Activated CD4-positive, alpha-beta T cell treated with anti-CD3 and anti-CD28 coated beads, Interleukin-2, amount 10 ng/mL, durations not matched to agents 24 days and 14 days (primary cell): ENCODE results near the gene IGFBP4. TPM values are rescaled to one million over a fixed set of nuclear protein-coding genes. Genes with fewer than 3 reads are reported as not detected.

Experiments used
- DNase-seq: peaks from one replicate; pipeline ENCODE4 v3.0.0; 2022
- H3K27ac Mint-ChIP-seq: one replicate; pipeline ENCODE4 v1.8.0; 2022; ENCODE audit warnings: mild to moderate bottlenecking, mixed read lengths
- H3K27me3 Mint-ChIP-seq: one replicate; pipeline ENCODE4 v1.8.0; 2022; ENCODE audit warnings: mixed read lengths
- H3K36me3 Mint-ChIP-seq: one replicate; pipeline ENCODE4 v1.8.0; 2022; ENCODE audit warnings: low read depth, mild to moderate bottlenecking, mixed read lengths
- H3K4me1 Mint-ChIP-seq: one replicate; pipeline ENCODE4 v1.8.0; 2021; ENCODE audit warnings: mixed read lengths
- H3K4me3 Mint-ChIP-seq: one replicate; pipeline ENCODE4 v1.8.0; 2022; ENCODE audit warnings: mild to moderate bottlenecking, moderate library complexity, mixed read lengths
- H3K9me3 Mint-ChIP-seq: one replicate; pipeline ENCODE4 v1.8.0; 2021; ENCODE audit warnings: mixed read lengths
- intact Hi-C: fragments of 100-400 bp; cut with micrococcal nuclease; formaldehyde crosslinking; loops from one replicate; pipeline ENCODE4 v1.15.1; 2023
- total RNA-seq: library from RNA; stranded (reverse); gene quantifications from 2 replicates; pipeline ENCODE4 v1.2.3, GENCODE V29; 2022

Gene IGFBP4
- total RNA-seq, 1 donor from 2014 or later: 113 TPM

DNA sequence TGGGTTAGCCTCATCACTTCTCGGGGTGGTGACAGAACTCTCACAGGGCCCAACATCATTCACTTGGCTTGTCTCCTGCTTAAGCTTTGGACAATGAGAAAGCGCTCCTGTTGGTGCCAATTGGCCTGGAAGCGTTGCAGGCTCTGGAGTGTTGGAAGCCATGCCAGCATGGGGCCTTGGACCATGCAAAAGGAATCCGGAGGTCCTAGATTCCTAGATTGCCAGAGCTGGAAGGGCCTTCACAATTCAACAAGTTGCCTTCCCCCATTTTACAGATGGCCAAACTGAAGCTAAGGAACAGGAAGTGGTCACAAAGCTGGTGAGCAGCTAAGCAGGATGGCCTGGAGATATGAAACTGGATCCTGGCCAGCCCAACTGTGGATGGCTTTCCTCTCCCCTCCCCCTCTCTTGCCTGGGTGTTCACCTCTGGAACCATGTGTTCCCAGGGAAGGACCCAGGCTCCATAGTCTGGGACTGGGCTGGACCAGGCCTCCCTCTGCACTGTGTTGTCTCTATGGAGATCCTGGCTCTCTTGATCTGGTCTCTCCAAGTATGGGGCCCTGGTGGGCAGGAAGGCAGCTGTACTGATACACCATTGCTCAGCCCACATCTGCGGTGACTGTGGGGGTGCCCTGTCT is 6.0 kb upstream of the IGFBP4 start:
- Mint-ChIP-seq H3K4me1 (peaks cover 29% of the 10 kb centered on the region), H3K36me3 (no peaks in the 10 kb centered on the region), H3K9me3 (no peaks in the 10 kb centered on the region), H3K27ac (peak overlapping the region; percentile 49), H3K4me3 (no peak overlapping the region), H3K27me3 (peaks cover 2% of the 10 kb centered on the region)
- intact Hi-C loops: no loop called here
- DNase-seq: no peak

DNA sequence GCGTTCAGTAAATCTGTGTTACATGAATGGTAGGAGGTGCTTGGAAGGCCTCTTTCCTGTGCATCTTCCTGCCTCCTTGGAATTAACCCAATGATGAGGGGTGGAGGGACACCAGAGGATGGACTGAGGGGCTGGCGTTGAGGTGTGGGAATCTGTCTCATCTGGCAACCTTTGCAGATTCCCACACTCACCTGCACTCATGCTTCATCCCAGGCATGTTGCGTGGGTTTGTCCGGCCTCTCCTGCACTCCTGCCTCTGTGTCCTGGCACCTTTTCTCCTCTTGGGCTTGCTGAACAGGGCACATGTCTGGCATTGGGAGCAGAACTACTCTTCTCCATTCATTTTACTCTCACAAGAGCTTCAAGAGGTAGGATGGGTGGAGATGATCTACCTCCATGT is 3.1 kb upstream of the IGFBP4 start:
- intact Hi-C loops: no loop called here
- Mint-ChIP-seq H3K27me3 (peaks cover 2% of the 10 kb centered on the region), H3K27ac (no peak overlapping the region), H3K4me3 (no peak overlapping the region), H3K36me3 (peaks cover 4% of the 10 kb centered on the region), H3K9me3 (no peaks in the 10 kb centered on the region), H3K4me1 (peaks cover 37% of the 10 kb centered on the region)
- no peak for DNase-seq

DNA sequence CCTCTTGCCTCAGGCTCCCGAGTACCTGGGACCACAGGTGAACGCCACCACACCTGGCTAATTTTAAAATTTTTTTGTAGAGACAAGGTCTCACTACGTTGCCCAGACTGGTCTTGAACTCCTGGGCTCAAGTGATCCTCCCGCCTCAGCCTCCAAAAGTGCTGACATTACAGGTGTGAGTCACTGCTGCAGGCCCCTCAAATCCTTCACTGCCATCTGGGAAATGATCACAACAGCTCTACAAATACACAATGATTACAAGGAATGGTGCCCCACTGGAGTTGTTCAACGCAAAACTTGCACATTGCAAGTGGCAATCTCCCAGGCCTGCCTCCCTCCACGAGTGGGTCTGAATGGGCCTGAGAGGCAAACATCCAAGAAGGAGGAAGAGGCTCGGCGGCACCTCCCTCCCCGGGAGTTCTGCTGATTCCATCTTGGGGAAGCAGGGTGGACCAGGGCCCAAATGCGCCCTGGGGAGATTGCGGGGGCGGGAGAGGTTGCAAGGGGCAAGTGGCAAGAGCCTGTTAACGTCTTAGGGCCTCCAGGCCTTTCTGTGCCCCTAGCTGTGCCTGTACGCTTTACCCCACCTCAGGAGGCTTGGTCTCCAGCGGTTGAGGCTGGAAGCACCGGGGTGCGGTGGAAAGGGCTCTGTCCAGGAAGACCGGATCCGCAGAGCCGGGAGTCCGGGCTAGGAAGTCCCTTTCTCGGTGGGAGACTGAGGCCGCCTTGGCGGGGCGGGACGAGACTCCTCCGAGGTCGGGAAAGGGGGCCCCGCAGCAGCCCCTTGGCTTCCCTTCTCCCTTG is 656 bp upstream of the IGFBP4 start:
- H3K27me3 Mint-ChIP-seq: peaks cover 2% of the 10 kb centered on the region
- no peak for DNase-seq
- no peaks in the 10 kb centered on the region for H3K9me3 Mint-ChIP-seq
- peak overlapping the region; percentile 81 for H3K4me3 Mint-ChIP-seq
- H3K4me1 Mint-ChIP-seq: peaks cover 50% of the 10 kb centered on the region
- peak overlapping the region; percentile 43 for H3K27ac Mint-ChIP-seq
- H3K36me3 Mint-ChIP-seq: peaks cover 15% of the 10 kb centered on the region
- intact Hi-C loops: loop anchor here (2.0 kb wide), 1 partner anchor 44 kb away; no protein-coding TSS in a partner anchor

DNA sequence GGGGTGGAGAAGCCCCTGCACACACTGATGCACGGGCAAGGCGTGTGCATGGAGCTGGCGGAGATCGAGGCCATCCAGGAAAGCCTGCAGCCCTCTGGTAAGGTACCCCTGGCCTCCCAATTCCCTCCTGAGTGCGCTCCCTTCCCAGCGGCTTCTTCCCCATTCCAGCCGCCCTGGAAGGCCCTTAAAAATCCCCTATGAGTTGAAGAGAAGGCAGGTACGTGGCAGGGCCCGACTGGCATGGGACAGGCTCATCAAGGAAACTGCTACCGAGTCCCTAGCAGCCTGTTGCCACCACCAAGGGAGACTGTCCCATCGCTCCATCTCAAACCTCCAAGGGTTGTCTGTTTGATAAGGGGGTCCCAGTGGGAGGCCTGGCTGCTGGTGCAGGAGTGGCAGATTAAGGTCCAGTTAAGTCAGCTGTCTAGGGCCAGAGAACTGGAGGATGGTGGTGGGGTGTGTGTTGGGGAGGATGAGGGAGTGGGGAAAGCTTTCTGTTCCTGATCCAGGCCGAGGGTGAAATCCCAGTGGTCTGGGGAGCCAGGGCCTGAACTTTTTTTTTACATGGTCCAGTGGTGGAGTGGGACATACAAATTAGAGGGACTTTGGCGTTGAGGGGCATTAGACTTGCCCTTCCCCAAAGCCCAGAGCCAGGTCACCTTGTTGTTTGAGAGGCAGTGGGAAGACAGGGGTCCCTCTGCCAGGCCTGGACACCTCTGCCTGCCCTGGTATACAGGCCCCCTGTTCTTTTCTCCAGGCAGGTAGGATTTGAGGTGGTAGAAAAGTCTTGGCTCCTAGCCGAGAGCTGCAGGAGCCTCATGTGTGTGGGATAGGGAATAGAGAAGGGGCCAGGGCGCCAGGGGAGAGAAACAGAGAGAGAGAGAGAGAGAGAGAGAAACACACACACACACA is 994 bp downstream of the IGFBP4 start:
- DNase-seq: peak; percentile 79
- Mint-ChIP-seq H3K27me3 (peaks cover 2% of the 10 kb centered on the region), H3K4me1 (peaks cover 57% of the 10 kb centered on the region), H3K36me3 (peaks cover 20% of the 10 kb centered on the region), H3K9me3 (no peaks in the 10 kb centered on the region), H3K4me3 (peak overlapping the region; percentile 81), H3K27ac (peak overlapping the region; percentile 89)
- intact Hi-C loops: loop anchor here (2.0 kb wide), 4 partner anchors 27 to 81 kb away; partner anchors contain the start of gene TOP2A

DNA sequence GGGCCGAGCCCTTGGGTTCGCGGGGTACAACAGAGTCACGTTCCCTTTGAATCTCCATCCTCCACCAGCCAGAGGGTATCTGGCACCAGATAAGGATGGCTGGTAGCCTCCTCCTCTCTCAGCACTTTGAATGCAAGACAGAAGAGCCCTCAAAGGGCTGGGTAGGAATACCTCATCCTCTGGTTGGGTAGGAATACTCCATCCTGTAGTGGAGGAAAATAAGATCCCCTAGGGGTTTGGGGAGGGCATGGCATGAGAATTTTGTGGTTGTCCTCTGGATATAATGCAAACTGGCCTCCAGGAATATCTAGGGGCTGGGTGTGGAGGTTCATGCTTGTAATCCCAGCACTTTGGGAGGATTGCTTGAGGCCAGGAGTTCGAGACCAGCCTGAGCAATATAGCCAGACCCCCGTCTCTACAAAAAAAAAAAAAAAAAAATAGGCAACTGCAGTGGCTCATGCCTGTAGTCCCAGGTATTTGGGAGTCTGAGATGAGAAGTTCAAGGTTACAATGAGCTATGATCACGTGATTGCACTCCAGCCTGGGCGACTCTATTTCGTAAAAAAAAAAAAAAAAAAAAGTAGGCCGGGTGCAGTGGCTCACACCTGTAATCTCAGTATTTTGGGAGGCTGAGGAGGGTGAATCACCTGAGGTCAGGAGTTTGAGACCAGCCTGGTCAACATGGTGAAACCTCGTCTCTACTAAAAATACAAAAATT is 2.7 kb downstream of the IGFBP4 start:
- H3K4me3 Mint-ChIP-seq: peak overlapping the region; percentile 81
- H3K36me3 Mint-ChIP-seq: peaks cover 24% of the 10 kb centered on the region
- DNase-seq: no peak
- H3K27ac Mint-ChIP-seq: peak overlapping the region; percentile 89
- H3K9me3 Mint-ChIP-seq: no peaks in the 10 kb centered on the region
- H3K4me1 Mint-ChIP-seq: peaks cover 54% of the 10 kb centered on the region
- H3K27me3 Mint-ChIP-seq: no peaks in the 10 kb centered on the region
- intact Hi-C loops: loop anchor here (1.0 to 2.0 kb wide), 6 partner anchors 19 to 114 kb away; partner anchors contain the start of gene TOP2A

DNA sequence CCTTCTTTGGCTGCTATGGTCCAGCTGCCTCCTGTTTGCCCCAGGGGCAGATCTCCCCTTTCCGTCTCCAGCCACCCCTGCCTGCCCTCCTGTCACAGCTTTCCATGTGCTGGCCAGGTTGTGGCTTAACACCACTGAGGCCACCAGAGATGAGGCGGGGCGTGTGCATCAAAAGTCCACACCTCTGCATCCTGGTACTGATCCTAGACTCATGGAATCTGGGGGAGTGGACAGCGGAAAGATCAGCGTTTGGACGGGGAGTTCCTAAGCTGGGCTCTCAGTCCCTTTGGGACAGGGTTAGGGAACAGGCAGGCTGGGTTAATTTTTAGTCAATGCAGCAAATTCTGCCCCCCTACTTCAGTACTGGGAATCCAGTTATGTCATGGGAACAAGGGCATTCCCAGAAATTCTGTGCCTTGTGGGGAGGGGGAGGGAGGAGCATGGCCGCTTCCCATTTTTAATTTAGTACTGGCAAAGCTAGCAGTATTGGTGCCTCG is 3.9 kb downstream of the IGFBP4 start:
- intact Hi-C loops: no loop called here
- peak overlapping the region; percentile 59 for H3K27ac Mint-ChIP-seq
- no peaks in the 10 kb centered on the region for H3K27me3 Mint-ChIP-seq
- H3K36me3 Mint-ChIP-seq: peaks cover 28% of the 10 kb centered on the region
- DNase-seq: no peak
- no peaks in the 10 kb centered on the region for H3K9me3 Mint-ChIP-seq
- H3K4me1 Mint-ChIP-seq: peaks cover 62% of the 10 kb centered on the region
- peak overlapping the region; percentile 73 for H3K4me3 Mint-ChIP-seq

DNA sequence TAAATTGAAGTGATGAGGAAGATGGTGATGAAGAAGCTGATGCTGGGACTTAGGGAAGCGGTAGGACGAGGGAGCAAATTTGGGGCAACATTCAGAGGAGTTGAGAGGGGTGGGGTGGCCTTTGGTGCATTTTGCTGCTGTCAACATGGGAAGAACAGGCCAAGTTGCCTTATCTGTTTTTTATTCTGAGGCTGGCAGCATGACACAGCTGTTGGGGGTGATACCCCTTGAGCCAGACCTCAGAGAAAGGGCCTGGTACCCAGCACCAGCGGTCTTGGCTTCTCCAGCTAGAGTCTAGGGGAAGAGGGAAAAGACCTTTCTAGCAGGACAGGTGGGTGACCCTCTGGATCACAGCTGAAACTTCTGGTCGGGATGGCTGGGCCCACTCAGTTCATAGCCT is 4.6 kb downstream of the IGFBP4 start:
- Mint-ChIP-seq H3K4me1 (peaks cover 61% of the 10 kb centered on the region), H3K36me3 (peaks cover 34% of the 10 kb centered on the region), H3K27ac (peak overlapping the region; percentile 86), H3K27me3 (no peaks in the 10 kb centered on the region), H3K4me3 (peak overlapping the region; percentile 73), H3K9me3 (no peaks in the 10 kb centered on the region)
- intact Hi-C loops: no loop called here
- DNase-seq: no peak

DNA sequence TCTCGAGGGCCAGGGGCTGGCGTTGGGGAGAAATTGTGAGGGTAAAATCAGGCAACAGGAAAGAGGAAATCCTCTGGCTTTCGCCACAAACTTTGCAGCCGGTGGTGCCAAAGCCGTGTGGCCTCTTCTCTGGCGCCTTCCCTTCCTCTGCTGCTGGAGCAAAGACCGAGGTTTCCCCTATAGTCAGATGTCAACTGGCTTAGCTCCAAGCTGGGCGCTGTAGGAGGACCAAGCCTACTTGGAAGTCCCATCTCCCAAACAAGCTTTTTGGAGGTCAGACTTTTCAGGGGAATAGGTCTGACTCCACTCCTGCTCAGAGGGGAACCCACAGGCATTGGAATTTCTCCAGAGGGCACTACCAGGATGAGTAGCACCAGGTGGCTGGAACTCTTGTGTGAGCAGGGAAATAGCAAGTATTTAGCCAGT is 5.0 kb downstream of the IGFBP4 start:
- DNase-seq: peak; percentile 76
- no peaks in the 10 kb centered on the region for H3K9me3 Mint-ChIP-seq
- no peaks in the 10 kb centered on the region for H3K27me3 Mint-ChIP-seq
- intact Hi-C loops: no loop called here
- peaks cover 65% of the 10 kb centered on the region for H3K4me1 Mint-ChIP-seq
- peak overlapping the region; percentile 73 for H3K4me3 Mint-ChIP-seq
- peaks cover 37% of the 10 kb centered on the region for H3K36me3 Mint-ChIP-seq
- H3K27ac Mint-ChIP-seq: peak overlapping the region; percentile 86

DNA sequence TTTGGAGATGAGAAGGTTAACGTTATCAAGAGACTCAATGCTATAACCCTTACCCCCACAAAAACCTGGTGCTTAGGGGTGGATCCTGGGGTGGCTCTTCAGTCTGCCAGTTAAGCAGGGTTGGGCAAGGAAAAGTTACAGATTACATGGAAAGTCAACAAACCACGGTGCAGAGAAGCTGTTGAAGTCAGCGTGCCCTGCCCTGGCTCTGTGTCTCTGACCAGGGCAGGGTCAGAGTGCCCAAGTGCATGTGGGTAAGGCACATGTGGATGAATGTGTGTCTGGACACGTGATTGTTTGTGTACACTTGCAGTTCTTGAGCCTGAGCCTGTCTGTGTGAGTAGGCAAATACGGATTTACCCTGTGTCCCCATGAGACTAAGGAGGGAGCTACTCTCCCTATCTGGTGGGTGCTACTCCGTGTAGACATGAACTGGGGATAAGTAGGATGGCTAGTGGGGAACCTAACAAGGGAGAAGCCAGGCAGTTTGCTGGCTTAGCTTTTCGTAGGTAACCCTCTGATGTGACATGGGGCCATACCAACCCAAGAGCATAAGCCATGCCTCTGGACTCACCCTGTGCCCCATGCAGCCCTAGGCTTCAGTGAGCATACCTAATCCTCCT is 5.5 kb downstream of the IGFBP4 start:
- peaks cover 42% of the 10 kb centered on the region for H3K36me3 Mint-ChIP-seq
- intact Hi-C loops: no loop called here
- H3K4me3 Mint-ChIP-seq: peak overlapping the region; percentile 73
- H3K4me1 Mint-ChIP-seq: peaks cover 69% of the 10 kb centered on the region
- no peaks in the 10 kb centered on the region for H3K9me3 Mint-ChIP-seq
- no peaks in the 10 kb centered on the region for H3K27me3 Mint-ChIP-seq
- no peak for DNase-seq
- peak overlapping the region; percentile 60 for H3K27ac Mint-ChIP-seq

DNA sequence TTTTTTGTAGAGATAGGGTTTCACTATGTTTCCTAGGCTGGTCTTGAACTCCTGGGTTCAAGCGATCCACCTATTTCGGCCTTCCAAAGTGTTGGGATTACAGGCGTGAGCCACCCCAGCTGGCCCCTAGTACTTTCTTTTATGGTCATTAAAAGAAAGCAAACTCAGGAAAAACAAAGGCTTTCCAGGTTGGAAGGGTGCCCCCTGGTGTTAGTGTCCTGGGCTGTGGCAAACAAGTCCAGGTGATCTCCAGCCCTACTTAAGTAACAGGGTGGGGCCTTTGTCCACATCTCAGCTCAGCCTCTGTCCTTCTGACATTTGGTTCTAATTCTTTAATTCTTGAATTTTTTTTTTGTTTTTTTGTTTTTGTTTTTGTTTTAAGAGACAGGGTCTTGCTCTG is 6.9 kb downstream of the IGFBP4 start:
- Mint-ChIP-seq H3K27me3 (no peaks in the 10 kb centered on the region), H3K27ac (peak overlapping the region; percentile 37), H3K9me3 (no peaks in the 10 kb centered on the region), H3K4me1 (peaks cover 55% of the 10 kb centered on the region), H3K4me3 (no peak overlapping the region), H3K36me3 (peaks cover 47% of the 10 kb centered on the region)
- intact Hi-C loops: loop anchor here (1.0 to 2.0 kb wide), 2 partner anchors 53 to 88 kb away; no protein-coding TSS in a partner anchor
- peak; percentile 83 for DNase-seq

DNA sequence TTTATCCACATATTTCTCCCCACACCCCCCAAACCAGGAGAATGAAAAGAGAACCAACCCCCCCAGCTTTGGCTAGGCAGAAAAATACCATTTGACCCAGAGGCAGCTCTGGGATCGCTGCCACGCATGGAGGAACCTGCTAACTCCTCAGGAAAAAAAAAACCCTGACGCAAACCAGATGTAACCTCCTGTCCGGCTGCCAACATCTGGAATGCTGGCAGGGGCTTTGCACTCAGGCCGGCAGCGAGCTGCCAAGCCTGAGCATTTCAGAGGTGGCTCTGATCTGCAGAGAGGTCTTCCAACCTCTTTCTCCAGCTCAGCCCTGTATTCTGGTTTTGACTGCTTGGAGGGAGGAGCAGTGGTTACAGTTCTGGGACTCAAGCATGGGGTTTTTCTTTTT is 8.2 kb downstream of the IGFBP4 start:
- no peak overlapping the region for H3K4me3 Mint-ChIP-seq
- H3K36me3 Mint-ChIP-seq: peaks cover 54% of the 10 kb centered on the region
- DNase-seq: no peak
- H3K27ac Mint-ChIP-seq: no peak overlapping the region
- H3K9me3 Mint-ChIP-seq: no peaks in the 10 kb centered on the region
- H3K27me3 Mint-ChIP-seq: no peaks in the 10 kb centered on the region
- intact Hi-C loops: loop anchor here (2.0 kb wide), 1 partner anchor 55 kb away; no protein-coding TSS in a partner anchor
- peaks cover 50% of the 10 kb centered on the region for H3K4me1 Mint-ChIP-seq

DNA sequence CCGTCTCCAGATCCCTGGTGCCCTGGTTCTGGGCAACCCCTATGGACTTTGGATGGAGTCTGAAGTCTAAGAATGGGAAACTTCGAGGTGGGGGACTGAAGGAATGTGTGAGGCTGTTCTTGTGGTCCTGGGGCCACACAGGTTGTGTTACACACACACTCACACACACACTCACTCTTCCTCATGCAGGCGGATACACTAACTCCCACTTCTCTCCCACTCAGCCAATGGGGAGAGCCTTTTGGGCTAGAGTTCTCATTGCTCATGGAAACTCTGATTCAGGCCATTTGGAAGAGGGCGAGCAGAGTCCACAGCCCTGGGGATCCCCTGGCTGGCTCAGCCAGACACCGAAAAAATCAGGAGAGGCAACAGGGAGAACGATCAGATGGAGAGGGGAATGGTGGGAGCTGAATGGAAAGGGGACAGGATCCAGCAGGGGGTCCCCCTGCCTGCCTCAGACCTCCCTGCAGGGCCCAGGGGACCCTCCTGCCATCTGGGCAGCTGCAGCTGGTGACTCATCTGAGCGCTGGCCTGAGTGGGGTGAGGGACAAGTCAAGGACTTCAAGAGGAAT is 9.1 kb downstream of the IGFBP4 start:
- peaks cover 54% of the 10 kb centered on the region for H3K36me3 Mint-ChIP-seq
- H3K27me3 Mint-ChIP-seq: no peaks in the 10 kb centered on the region
- peak overlapping the region; percentile 6 for H3K4me3 Mint-ChIP-seq
- intact Hi-C loops: no loop called here
- H3K4me1 Mint-ChIP-seq: peaks cover 42% of the 10 kb centered on the region
- no peaks in the 10 kb centered on the region for H3K9me3 Mint-ChIP-seq
- peak overlapping the region; percentile 92 for H3K27ac Mint-ChIP-seq
- DNase-seq: no peak
